GM18517 (cell line): Measurements from ENCODE around the gene SSB.
"Not testable (repeated sequence)": the region's sequence is repeated elsewhere in the genome, so short reads cannot be mapped to it uniquely, and the experiment has no call there.

Experiments used
- ATAC-seq: cut with Tn5 transposase; IDR thresholded peaks from one replicate; pipeline ENCODE4 v1.9.1; 2021; ENCODE audit warnings: mild to moderate bottlenecking, moderate library complexity; ENCODE audit not compliant: unreplicated experiment

The SSB gene

GRCh38 chr2:169828141-169828811 is 29.6 kb downstream of the SSB start:
- ATAC-seq = no peak

- ATAC-seq = no peak
Measured at GRCh38 chr2:169834401-169834800, 35.7 kb downstream of the SSB start.

- ATAC-seq = no peak
Measured at GRCh38 chr2:169838743-169839489, 40.2 kb downstream of the SSB start.

- ATAC-seq = no peak
Measured at GRCh38 chr2:169839954-169840746, 41.5 kb downstream of the SSB start.

- no peak for ATAC-seq
Measured at GRCh38 chr2:169840747-169841142, 42.1 kb downstream of the SSB start.

- not testable (repeated sequence) for ATAC-seq
Measured at GRCh38 chr2:169841625-169842024, 43.0 kb downstream of the SSB start.

- no peak for ATAC-seq
Measured at GRCh38 chr2:169845016-169845415, 46.3 kb downstream of the SSB start.

- not testable (repeated sequence) for ATAC-seq
Measured at GRCh38 chr2:169848959-169849693, 50.5 kb downstream of the SSB start.

GRCh38 chr2:169849710-169850109 is 51.0 kb downstream of the SSB start:
- no peak for ATAC-seq

GRCh38 chr2:169853041-169853668 is 54.5 kb downstream of the SSB start:
- no peak for ATAC-seq

- not testable (repeated sequence) for ATAC-seq
Measured at GRCh38 chr2:169855281-169856258, 56.9 kb downstream of the SSB start.

GRCh38 chr2:169859423-169859822 is 60.8 kb downstream of the SSB start:
- no peak for ATAC-seq

GRCh38 chr2:169860149-169860548 is 61.5 kb downstream of the SSB start:
- ATAC-seq = no peak
